Inflammatory macrophage (primary cell): ENCODE results near the gene MPP3.

Source experiments
- DNase-seq, 2 donors: peaks; one replicate each; pipeline ENCODE4 v3.0.0-alpha.2; 2020 to 2022

The MPP3 gene

GRCh38 chr17:43831633-43832032 is 1.3 kb downstream of the MPP3 start:
- DNase-seq: no peak

- DNase-seq: peak; percentile 26 to 56
Measured at GRCh38 chr17:43830510-43831140, 2.3 kb downstream of the MPP3 start.

- no peak for DNase-seq
Measured at GRCh38 chr17:43829738-43830137, 3.2 kb downstream of the MPP3 start.

GRCh38 chr17:43827596-43827995 is 5.3 kb downstream of the MPP3 start:
- DNase-seq: no peak

- DNase-seq: no peak
Measured at GRCh38 chr17:43826206-43826605, 6.7 kb downstream of the MPP3 start.

GRCh38 chr17:43825567-43825966 is 7.4 kb downstream of the MPP3 start:
- no peak for DNase-seq

GRCh38 chr17:43823350-43824084 is 9.4 kb downstream of the MPP3 start:
- DNase-seq: no peak

GRCh38 chr17:43822570-43823190 is 10.3 kb downstream of the MPP3 start:
- DNase-seq: no peak

- DNase-seq: no peak
Measured at GRCh38 chr17:43820759-43821158, 12.2 kb downstream of the MPP3 start.

GRCh38 chr17:43818966-43819365 is 14.0 kb downstream of the MPP3 start:
- peak; percentile 14 to 34 for DNase-seq

GRCh38 chr17:43817826-43818225 is 15.1 kb downstream of the MPP3 start:
- DNase-seq: no peak

GRCh38 chr17:43816336-43817320 is 16.3 kb downstream of the MPP3 start:
- DNase-seq: no peak

- DNase-seq: peak; percentile 52 to 64
Measured at GRCh38 chr17:43814714-43815113, 18.2 kb downstream of the MPP3 start.

GRCh38 chr17:43814026-43814425 is 18.9 kb downstream of the MPP3 start:
- DNase-seq: no peak

- DNase-seq: no peak
Measured at GRCh38 chr17:43813386-43813785, 19.6 kb downstream of the MPP3 start.

- no peak for DNase-seq
Measured at GRCh38 chr17:43812396-43813265, 20.3 kb downstream of the MPP3 start.

GRCh38 chr17:43810823-43811222 is 22.1 kb downstream of the MPP3 start:
- no peak for DNase-seq

- DNase-seq: no peak
Measured at GRCh38 chr17:43810226-43810715, 22.7 kb downstream of the MPP3 start.

- no peak for DNase-seq
Measured at GRCh38 chr17:43809121-43809520, 23.8 kb downstream of the MPP3 start.

GRCh38 chr17:43808076-43808475 is 24.9 kb downstream of the MPP3 start:
- DNase-seq: peak; percentile 15 to 71

- DNase-seq: no peak
Measured at GRCh38 chr17:43805117-43805516, 27.8 kb downstream of the MPP3 start.

- DNase-seq: no peak
Measured at GRCh38 chr17:43803758-43804157, 29.2 kb downstream of the MPP3 start.
